OCI-LY7 (cell line): ENCODE data around the gene MS4A14. TPM values are rescaled to one million over a fixed set of nuclear protein-coding genes. Genes with fewer than 3 reads are reported as not detected.

Source experiments
- BruUV-seq: library from RNA; stranded (reverse); fragments of 400-500 nt; replicated peaks from 2 replicates; lab custom pipeline; 2021; lab: Mats Ljungman, UMichigan
- CTCF ChIA-PET: fragments of 300-600 bp; sonication (Branson Sonifier 250); formaldehyde crosslinking; loops from one replicate; lab custom pipeline; 2022; ENCODE audit warnings: antibody characterized with exemption; ENCODE audit not compliant: unreplicated experiment; lab: Charles Lee
- POLR2A ChIA-PET: fragments of 300-600 bp; sonication (Branson Sonifier 250); formaldehyde crosslinking; loops from one replicate; lab custom pipeline; 2022; ENCODE audit warnings: antibody characterized with exemption; lab: Charles Lee
- DNase-seq: peaks from one replicate; pipeline ENCODE4 v3.0.0-alpha.2; 2015; ENCODE audit warnings: low spot score
- H2AFZ ChIP-seq: fragments of 200-600 bp; sonication (generic), shearing (Covaris generic); 2 replicates; pipeline ENCODE4 v1.6.1; 2014; ENCODE audit warnings: mild to moderate bottlenecking, antibody characterized with exemption, low read length, moderate library complexity
- H3K27ac ChIP-seq: fragments of 200-600 bp; sonication (generic); 2 replicates; pipeline ENCODE4 v1.5.1; 2014; ENCODE audit warnings: mixed run types, low read depth, mild to moderate bottlenecking, moderate library complexity, low read length, inconsistent platforms; ENCODE audit not compliant: poor library complexity, severe bottlenecking
- H3K36me3 ChIP-seq: fragments of 200-600 bp; sonication (generic); 2 replicates; pipeline ENCODE4 v1.6.1; 2014; ENCODE audit warnings: mild to moderate bottlenecking, antibody characterized with exemption, low read length, moderate library complexity, mixed read lengths; ENCODE audit not compliant: insufficient read depth
- H3K4me1 ChIP-seq: fragments of 200-600 bp; sonication (generic); 2 replicates; pipeline ENCODE4 v1.5.1; 2014; ENCODE audit warnings: mild to moderate bottlenecking, low read length; ENCODE audit not compliant: insufficient read depth, poor library complexity, severe bottlenecking
- H3K4me2 ChIP-seq: fragments of 200-600 bp; sonication (generic); 2 replicates; pipeline ENCODE4 v1.6.1; 2014; ENCODE audit warnings: mild to moderate bottlenecking, low read length
- H3K4me3 ChIP-seq: fragments of 200-600 bp; sonication (generic); 2 replicates; pipeline ENCODE4 v1.5.1; 2014; ENCODE audit warnings: mild to moderate bottlenecking, low read depth, low read length; ENCODE audit not compliant: poor library complexity, severe bottlenecking
- H3K79me2 ChIP-seq: fragments of 200-600 bp; sonication (generic); 2 replicates; pipeline ENCODE4 v1.6.1; 2016; ENCODE audit warnings: low read depth, mild to moderate bottlenecking, low read length, moderate library complexity, mixed read lengths; ENCODE audit not compliant: insufficient read depth
- H3K9me2 ChIP-seq: fragments of 200-600 bp; sonication (generic); 2 replicates; pipeline ENCODE4 v1.6.1; 2016; ENCODE audit warnings: mild to moderate bottlenecking, low read length, mixed read lengths; ENCODE audit not compliant: insufficient read depth
- H3K9me3 ChIP-seq: fragments of 200-600 bp; sonication (generic); 2 replicates; pipeline ENCODE4 v1.6.1; 2014; ENCODE audit warnings: mild to moderate bottlenecking, mixed run types, low read length, mixed read lengths
- H4K20me1 ChIP-seq: fragments of 200-600 bp; sonication (generic); 2 replicates; pipeline ENCODE4 v1.6.1; 2014; ENCODE audit warnings: mild to moderate bottlenecking, antibody characterized with exemption, low read length, moderate library complexity, mixed read lengths; ENCODE audit not compliant: insufficient read depth
- EZH2phosphoT487 ChIP-seq: fragments of 200-600 bp; sonication (generic); IDR thresholded peaks from 2 replicates; pipeline ENCODE4 v1.6.1; 2018; ENCODE audit warnings: low read depth, borderline replicate concordance, mild to moderate bottlenecking, mixed run types, antibody characterized with exemption, low read length, moderate library complexity, mixed read lengths
- intact Hi-C: fragments of 100-400 bp; cut with micrococcal nuclease; formaldehyde crosslinking; loops from one replicate; pipeline ENCODE4 v1.10.0; 2022; ENCODE audit not compliant: unreplicated experiment
- total RNA-seq, 2 experiments: library from RNA; depleted of rRNA in 1 of 2; stranded (reverse); fragments of >200 nt in 1 of 2; shearing (Covaris generic) in 1 of 2; gene quantifications; 2 replicates each; pipeline ENCODE4 v1.2.3, GENCODE V29; 2014 to 2022
- TF ChIP-seq, protein P1 (sequence below): fragments of 200-600 bp; sonication (generic); conservative IDR thresholded peaks from 2 replicates; pipeline ENCODE4 v1.5.1; 2014; ENCODE audit warnings: mild to moderate bottlenecking, antibody characterized with exemption, low read length, moderate library complexity, mixed read lengths

MS4A14 gene
- total RNA-seq, 2 experiments from 2014 or later = not detected

DNA sequence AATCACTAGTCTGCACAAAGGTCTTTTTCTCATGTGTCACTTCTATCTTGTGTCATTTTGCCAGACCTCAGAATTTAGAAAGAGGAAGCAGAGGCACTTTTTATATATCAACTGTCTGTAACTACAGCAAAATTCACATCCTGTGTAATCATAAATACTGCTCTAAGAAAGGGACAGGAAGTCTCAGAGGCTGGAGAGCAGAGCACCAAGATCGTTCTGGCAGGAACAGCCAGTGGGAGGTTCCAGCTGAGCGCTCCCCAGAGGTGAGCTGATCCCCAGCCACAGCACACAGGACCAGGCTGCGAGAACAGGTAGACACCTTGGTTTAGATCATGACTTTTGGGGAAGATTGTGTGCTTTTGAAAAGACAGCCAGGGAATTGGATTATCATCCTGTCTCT is 17.9 kb upstream of the MS4A14 start, which contains the start of gene MS4A7:
MS4A7 (plus strand) TSS at position 179 of the 400 bp plus-strand sequence. CDS start 4,610 bp downstream, outside the sequence.
- BruUV-seq = no TSS peak
- peak within 1 kb of the TSS; percentile 83 for H3K4me2 ChIP-seq
- no peak for TF ChIP-seq EZH2phosphoT487
- TF ChIP-seq, protein P1, sequence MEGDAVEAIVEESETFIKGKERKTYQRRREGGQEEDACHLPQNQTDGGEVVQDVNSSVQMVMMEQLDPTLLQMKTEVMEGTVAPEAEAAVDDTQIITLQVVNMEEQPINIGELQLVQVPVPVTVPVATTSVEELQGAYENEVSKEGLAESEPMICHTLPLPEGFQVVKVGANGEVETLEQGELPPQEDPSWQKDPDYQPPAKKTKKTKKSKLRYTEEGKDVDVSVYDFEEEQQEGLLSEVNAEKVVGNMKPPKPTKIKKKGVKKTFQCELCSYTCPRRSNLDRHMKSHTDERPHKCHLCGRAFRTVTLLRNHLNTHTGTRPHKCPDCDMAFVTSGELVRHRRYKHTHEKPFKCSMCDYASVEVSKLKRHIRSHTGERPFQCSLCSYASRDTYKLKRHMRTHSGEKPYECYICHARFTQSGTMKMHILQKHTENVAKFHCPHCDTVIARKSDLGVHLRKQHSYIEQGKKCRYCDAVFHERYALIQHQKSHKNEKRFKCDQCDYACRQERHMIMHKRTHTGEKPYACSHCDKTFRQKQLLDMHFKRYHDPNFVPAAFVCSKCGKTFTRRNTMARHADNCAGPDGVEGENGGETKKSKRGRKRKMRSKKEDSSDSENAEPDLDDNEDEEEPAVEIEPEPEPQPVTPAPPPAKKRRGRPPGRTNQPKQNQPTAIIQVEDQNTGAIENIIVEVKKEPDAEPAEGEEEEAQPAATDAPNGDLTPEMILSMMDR = no peak
- ChIA-PET POLR2A (interaction anchor here (0.6 to 2.1 kb wide), 12 partner anchors 10 to 426 kb away, joined by 3 to 15 read pairs (median 5); partner anchors contain the start of gene MS4A1), CTCF (interaction anchor here (1.2 kb wide), 1 partner anchor 105 kb away, joined by 3 read pairs; no protein-coding TSS in a partner anchor)
- H3K4me1 ChIP-seq = peaks cover 34% of the 10 kb centered on the region
- no peaks in the 10 kb centered on the region for H3K9me2 ChIP-seq
- intact Hi-C loops = loop anchor here (1.0 kb wide), 1 partner anchor 77 kb away; the partner anchor contains the start of gene MS4A1
- peak; percentile 89 for DNase-seq
- H3K27ac ChIP-seq = peak within 1 kb of the TSS; percentile 77
- no peaks in the 10 kb centered on the region for H3K9me3 ChIP-seq
- H2AFZ ChIP-seq = peak within 1 kb of the TSS; percentile 27; the same call in 1 of the 2 replicates
- H4K20me1 ChIP-seq = no peaks in the 10 kb centered on the region
- H3K36me3 ChIP-seq = no peaks in the 10 kb centered on the region
- peak within 1 kb of the TSS; percentile 52 for H3K4me3 ChIP-seq
- H3K79me2 ChIP-seq = no peaks in the 10 kb centered on the region

GRCh38 chr11:60389279-60389910 is 6.9 kb upstream of the MS4A14 start:
- Histone ChIP-seq H3K9me2 (no peaks in the 10 kb centered on the region), H3K27ac (no peak overlapping the region), H3K4me1 (peaks cover 16% of the 10 kb centered on the region), H3K4me2 (0 out of 2 replicates have a peak overlapping the region, but pooled peaks have one; percentile 5), H3K4me3 (no peak overlapping the region), H2AFZ (peak overlapping the region; percentile 18; the same call in 1 of the 2 replicates), H3K36me3 (no peaks in the 10 kb centered on the region), H3K9me3 (no peaks in the 10 kb centered on the region), H4K20me1 (no peaks in the 10 kb centered on the region), H3K79me2 (no peaks in the 10 kb centered on the region)
- POLR2A ChIA-PET = no interaction called here
- CTCF ChIA-PET = no interaction called here
- no TSS peak for BruUV-seq
- TF ChIP-seq EZH2phosphoT487 = no peak
- TF ChIP-seq, protein P1 = no peak
- peak; percentile 28 for DNase-seq
- intact Hi-C loops = no loop called here

GRCh38 chr11:60390419-60390818 is 5.8 kb upstream of the MS4A14 start:
- peaks cover 16% of the 10 kb centered on the region for H3K4me1 ChIP-seq
- 0 out of 2 replicates have a peak overlapping the region, but pooled peaks have one; percentile 18 for H2AFZ ChIP-seq
- no peaks in the 10 kb centered on the region for H3K36me3 ChIP-seq
- intact Hi-C loops = no loop called here
- CTCF ChIA-PET = no interaction called here
- BruUV-seq = no TSS peak
- TF ChIP-seq, protein P1 = no peak
- TF ChIP-seq EZH2phosphoT487 = no peak
- DNase-seq = no peak
- POLR2A ChIA-PET = interaction anchor here (1.3 kb wide), 1 partner anchor 12 kb away, joined by 4 read pairs; the partner anchor contains the start of gene MS4A7
- no peak overlapping the region for H3K4me3 ChIP-seq
- no peaks in the 10 kb centered on the region for H4K20me1 ChIP-seq
- no peaks in the 10 kb centered on the region for H3K9me2 ChIP-seq
- no peaks in the 10 kb centered on the region for H3K79me2 ChIP-seq
- H3K27ac ChIP-seq = no peak overlapping the region
- no peak overlapping the region for H3K4me2 ChIP-seq
- H3K9me3 ChIP-seq = no peaks in the 10 kb centered on the region
